GM21515 (cell line): ENCODE data around the gene CD101.

Experiments
- ATAC-seq: cut with Tn5 transposase; IDR thresholded peaks from one replicate; pipeline ENCODE4 v1.9.1; 2021; ENCODE audit not compliant: unreplicated experiment

The CD101 gene

GRCh38 chr1:116986421-116987255 lies 14.9 kb upstream of the CD101 start:
- no peak for ATAC-seq

GRCh38 chr1:116987256-116987555 lies 14.4 kb upstream of the CD101 start:
- ATAC-seq, result no peak

GRCh38 chr1:116988248-116988647 lies 13.3 kb upstream of the CD101 start:
- ATAC-seq, result no peak

GRCh38 chr1:116988908-116989307 lies 12.7 kb upstream of the CD101 start:
- ATAC-seq, result no peak

GRCh38 chr1:116989835-116990234 lies 11.7 kb upstream of the CD101 start:
- no peak for ATAC-seq

- ATAC-seq, result no peak
These were observed 10.9 kb upstream of the CD101 start for GRCh38 chr1:116990612-116991151.

GRCh38 chr1:116991171-116991845 lies 10.3 kb upstream of the CD101 start:
- ATAC-seq, result no peak

GRCh38 chr1:116991918-116992317 lies 9.6 kb upstream of the CD101 start:
- no peak for ATAC-seq

GRCh38 chr1:116993286-116993685 lies 8.3 kb upstream of the CD101 start:
- no peak for ATAC-seq

GRCh38 chr1:116994411-116994810 lies 7.1 kb upstream of the CD101 start:
- no peak for ATAC-seq

- ATAC-seq, result no peak
These were observed 4.5 kb upstream of the CD101 start for GRCh38 chr1:116997066-116997465.

GRCh38 chr1:116997636-116998035 lies 3.9 kb upstream of the CD101 start:
- ATAC-seq, result no peak

GRCh38 chr1:116999596-116999995 lies 2.0 kb upstream of the CD101 start:
- no peak for ATAC-seq

GRCh38 chr1:117000142-117000541 lies 1.4 kb upstream of the CD101 start:
- ATAC-seq, result no peak

- no peak for ATAC-seq
These were observed 1.8 kb downstream of the CD101 start for GRCh38 chr1:117003223-117003875.

GRCh38 chr1:117007719-117008013 lies 6.1 kb downstream of the CD101 start:
- no peak for ATAC-seq

GRCh38 chr1:117008656-117009055 lies 7.1 kb downstream of the CD101 start:
- ATAC-seq, result no peak

GRCh38 chr1:117009132-117009531 lies 7.6 kb downstream of the CD101 start:
- no peak for ATAC-seq

- ATAC-seq, result no peak
These were observed 8.9 kb downstream of the CD101 start for GRCh38 chr1:117010310-117010969.

GRCh38 chr1:117011334-117011733 lies 9.8 kb downstream of the CD101 start:
- ATAC-seq, result no peak

GRCh38 chr1:117013309-117013858 lies 11.8 kb downstream of the CD101 start:
- no peak for ATAC-seq
